ENCODE results near the gene COL16A1. TPM values are rescaled to one million over a fixed set of nuclear protein-coding genes. Genes with fewer than 3 reads are reported as not detected.

The COL16A1 gene
- total RNA-seq, 4 donors from 2014 or later = 67.2 to 169 (median 149) TPM

DNA sequence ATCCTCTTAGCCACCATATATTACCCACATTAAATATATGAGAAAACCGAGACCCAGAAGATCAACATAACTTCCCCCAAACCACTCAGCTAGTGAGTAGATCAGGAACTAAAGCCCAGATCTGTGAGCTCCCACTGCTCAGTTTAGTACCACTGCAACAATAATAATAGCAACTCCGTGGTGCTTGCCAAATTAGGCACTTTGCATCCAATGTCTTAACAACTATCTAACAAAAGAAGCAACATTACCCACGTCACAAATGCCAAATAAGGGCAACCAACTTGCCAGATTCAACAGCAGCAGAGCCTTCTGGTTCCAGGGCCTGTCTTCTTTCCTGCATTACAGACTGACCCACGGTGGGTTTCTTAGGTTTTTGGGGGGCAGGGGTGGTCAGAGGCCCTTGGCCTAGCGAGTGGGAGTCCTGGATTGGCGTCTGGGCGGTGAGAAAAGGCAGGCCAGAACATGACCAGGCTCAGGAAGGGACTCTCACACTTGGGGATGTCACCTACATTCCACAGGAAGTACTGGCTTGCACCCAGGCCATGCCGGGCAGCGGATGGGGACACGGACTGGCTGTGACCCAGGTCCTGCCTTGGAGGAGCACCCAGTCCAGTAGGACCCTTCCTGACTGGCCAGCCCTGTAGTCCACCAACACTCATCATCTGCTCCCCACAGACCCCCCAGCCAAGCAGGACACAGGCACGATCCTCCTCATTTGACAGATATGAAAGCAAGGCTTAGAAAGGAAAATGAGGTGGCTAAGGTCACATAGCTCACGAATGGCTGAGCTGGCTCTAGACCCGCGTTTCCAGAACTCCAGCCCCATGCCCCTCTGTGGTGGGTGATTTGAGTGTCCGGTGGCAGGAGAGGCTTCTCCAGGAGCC is 81.7 kb downstream of the COL16A1 start:
- 43 to 65% methylated on average over 3 of the region's 15 CpGs for WGBS, 2 donors (ENCODE audit: low coverage in 1 of 2)
- Histone ChIP-seq H3K4me3 (no peak overlapping the region), H3K27me3 (peaks cover 25% of the 10 kb centered on the region), H3K9me3 (no peaks in the 10 kb centered on the region), H3K4me1 (peaks cover 0 to 26% (median 11%) of the 10 kb centered on the region in 3 donors), H3K27ac (no peak overlapping the region), H3K36me3 (peaks cover 0 to 6% of the 10 kb centered on the region in 2 donors)
- TF ChIP-seq POLR2AphosphoS5 (IDR thresholded peaks at IDR 0.05) = no peak
- TF ChIP-seq POLR2A (IDR thresholded peaks at IDR 0.05) = no peak
- TF ChIP-seq EP300 (IDR thresholded peaks at IDR 0.05) = no peak
- TF ChIP-seq, protein P1, sequence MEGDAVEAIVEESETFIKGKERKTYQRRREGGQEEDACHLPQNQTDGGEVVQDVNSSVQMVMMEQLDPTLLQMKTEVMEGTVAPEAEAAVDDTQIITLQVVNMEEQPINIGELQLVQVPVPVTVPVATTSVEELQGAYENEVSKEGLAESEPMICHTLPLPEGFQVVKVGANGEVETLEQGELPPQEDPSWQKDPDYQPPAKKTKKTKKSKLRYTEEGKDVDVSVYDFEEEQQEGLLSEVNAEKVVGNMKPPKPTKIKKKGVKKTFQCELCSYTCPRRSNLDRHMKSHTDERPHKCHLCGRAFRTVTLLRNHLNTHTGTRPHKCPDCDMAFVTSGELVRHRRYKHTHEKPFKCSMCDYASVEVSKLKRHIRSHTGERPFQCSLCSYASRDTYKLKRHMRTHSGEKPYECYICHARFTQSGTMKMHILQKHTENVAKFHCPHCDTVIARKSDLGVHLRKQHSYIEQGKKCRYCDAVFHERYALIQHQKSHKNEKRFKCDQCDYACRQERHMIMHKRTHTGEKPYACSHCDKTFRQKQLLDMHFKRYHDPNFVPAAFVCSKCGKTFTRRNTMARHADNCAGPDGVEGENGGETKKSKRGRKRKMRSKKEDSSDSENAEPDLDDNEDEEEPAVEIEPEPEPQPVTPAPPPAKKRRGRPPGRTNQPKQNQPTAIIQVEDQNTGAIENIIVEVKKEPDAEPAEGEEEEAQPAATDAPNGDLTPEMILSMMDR (IDR thresholded peaks at IDR 0.05) = no peak
- ATAC-seq = no peak

DNA sequence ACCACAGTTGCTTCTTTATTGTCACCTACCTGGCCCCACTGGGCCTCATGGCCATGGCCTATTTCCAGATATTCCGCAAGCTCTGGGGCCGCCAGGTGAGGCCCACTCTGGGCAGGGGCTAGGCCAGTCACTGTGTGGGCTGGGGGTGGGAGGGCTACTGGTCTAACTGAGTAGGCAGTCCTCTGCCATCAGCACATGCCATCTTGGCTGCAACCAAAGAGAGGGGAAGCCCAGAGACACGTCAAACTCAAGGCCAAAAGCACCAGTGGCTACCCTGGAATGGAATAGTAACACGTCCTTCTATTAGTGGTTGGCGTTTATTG is 82.4 kb downstream of the COL16A1 start:
- Histone ChIP-seq H3K9me3 (no peaks in the 10 kb centered on the region), H3K4me1 (peaks cover 0 to 20% (median 11%) of the 10 kb centered on the region in 3 donors), H3K27me3 (peaks cover 31% of the 10 kb centered on the region), H3K4me3 (no peak overlapping the region), H3K27ac (no peak overlapping the region), H3K36me3 (peaks cover 0 to 1% of the 10 kb centered on the region in 2 donors)
- ATAC-seq = no peak
- 86% methylated on average over 2 to 3 of the region's 5 CpGs for WGBS, 2 donors (ENCODE audit: low coverage in 1 of 2)
- TF ChIP-seq, protein P1 (IDR thresholded peaks at IDR 0.05) = no peak

DNA sequence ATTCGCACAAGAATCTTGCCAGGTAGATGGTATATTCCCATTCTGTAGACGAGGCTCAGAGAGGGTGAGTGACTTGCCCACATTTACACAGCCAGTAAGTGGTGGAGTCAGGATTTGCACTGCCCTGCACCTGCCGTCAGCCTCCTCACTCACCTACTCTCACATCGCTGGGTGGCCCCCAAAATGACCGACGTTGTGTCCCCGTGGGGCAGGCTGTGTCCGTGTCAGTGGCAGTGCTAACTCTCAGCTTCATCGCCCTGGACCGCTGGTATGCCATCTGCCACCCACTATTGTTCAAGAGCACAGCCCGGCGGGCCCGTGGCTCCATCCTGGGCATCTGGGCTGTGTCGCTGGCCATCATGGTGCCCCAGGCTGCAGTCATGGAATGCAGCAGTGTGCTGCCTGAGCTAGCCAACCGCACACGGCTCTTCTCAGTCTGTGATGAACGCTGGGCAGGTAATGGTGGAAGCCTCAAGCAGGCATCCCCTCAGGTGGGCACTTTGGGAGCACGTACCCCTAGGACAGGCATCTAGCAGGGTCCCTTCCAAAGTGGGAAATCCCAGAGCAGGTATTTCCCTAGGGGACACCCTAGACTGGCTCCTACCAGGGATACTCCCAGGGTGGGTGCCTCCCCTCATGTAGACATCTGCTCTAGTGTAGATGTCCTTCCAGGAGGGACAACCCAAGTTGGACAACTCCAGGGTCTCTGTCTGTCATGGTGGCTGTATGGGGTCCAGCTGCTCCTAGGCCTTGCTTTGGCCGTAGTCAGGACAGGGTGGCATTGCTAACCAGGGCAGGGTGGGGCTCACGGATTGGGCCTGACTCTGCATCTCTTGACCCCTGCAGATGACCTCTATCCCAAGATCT is 83.0 kb downstream of the COL16A1 start:
- Histone ChIP-seq H3K27me3 (peaks cover 35% of the 10 kb centered on the region), H3K27ac (no peak overlapping the region), H3K4me1 (peaks cover 0 to 14% (median 11%) of the 10 kb centered on the region in 3 donors), H3K9me3 (no peaks in the 10 kb centered on the region), H3K4me3 (no peak overlapping the region), H3K36me3 (no peaks in the 10 kb centered on the region)
- WGBS, 2 donors (ENCODE audit: low coverage in 1 of 2) = 89 to 93% methylated on average over 3 to 8 of the region's 20 CpGs
- no peak for ATAC-seq
- TF ChIP-seq, protein P1 (IDR thresholded peaks at IDR 0.05) = no peak
- TF ChIP-seq POLR2AphosphoS5 (IDR thresholded peaks at IDR 0.05) (no peak), POLR2A (IDR thresholded peaks at IDR 0.05) (no peak), EP300 (IDR thresholded peaks at IDR 0.05) (no peak)

DNA sequence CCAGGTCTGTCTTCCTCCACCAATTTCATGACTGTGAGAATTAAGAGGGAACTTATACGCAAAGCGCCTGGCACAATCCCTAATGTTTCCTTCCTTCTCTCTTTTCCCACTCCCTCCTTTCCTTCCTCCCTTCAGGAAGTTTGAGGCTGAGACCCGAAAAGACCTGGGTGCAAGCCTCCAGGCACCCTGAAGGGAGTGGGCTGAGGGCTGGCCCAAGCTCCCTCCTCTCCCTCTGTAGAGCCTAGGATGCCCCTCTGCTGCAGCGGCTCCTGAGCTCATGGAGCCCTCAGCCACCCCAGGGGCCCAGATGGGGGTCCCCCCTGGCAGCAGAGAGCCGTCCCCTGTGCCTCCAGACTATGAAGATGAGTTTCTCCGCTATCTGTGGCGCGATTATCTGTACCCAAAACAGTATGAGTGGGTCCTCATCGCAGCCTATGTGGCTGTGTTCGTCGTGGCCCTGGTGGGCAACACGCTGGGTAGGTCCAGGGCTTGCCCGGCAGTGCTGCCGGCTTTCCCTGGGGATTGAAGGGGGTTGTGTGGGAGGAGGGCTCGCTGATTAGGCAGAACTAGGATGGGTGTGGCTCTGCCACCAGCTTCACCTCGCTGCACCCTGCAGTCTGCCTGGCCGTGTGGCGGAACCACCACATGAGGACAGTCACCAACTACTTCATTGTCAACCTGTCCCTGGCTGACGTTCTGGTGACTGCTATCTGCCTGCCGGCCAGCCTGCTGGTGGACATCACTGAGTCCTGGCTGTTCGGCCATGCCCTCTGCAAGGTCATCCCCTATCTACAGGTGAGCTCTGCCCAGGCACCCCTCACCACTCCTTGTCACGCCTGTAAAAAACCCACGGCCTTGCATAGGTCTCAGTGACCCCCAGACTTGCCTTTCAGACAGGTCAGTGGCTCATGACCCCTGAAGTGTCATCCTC is 84.6 kb downstream of the COL16A1 start:
- no peak overlapping the region for H3K27ac ChIP-seq
- peaks cover 0 to 14% (median 11%) of the 10 kb centered on the region in 3 donors for H3K4me1 ChIP-seq
- TF ChIP-seq POLR2AphosphoS5 (IDR thresholded peaks at IDR 0.05) (no peak), POLR2A (IDR thresholded peaks at IDR 0.05) (no peak), EP300 (IDR thresholded peaks at IDR 0.05) (no peak)
- TF ChIP-seq, protein P1 (IDR thresholded peaks at IDR 0.05) = no peak
- WGBS, 2 donors (ENCODE audit: low coverage in 1 of 2) = 77 to 100% methylated on average over 2 to 11 of the region's 23 CpGs
- ATAC-seq = no peak
- H3K36me3 ChIP-seq = no peaks in the 10 kb centered on the region
- no peaks in the 10 kb centered on the region for H3K9me3 ChIP-seq
- H3K27me3 ChIP-seq = peaks cover 44% of the 10 kb centered on the region
- H3K4me3 ChIP-seq = no peak overlapping the region
